Measurements from ENCODE around the gene ITGAE.

DNA sequence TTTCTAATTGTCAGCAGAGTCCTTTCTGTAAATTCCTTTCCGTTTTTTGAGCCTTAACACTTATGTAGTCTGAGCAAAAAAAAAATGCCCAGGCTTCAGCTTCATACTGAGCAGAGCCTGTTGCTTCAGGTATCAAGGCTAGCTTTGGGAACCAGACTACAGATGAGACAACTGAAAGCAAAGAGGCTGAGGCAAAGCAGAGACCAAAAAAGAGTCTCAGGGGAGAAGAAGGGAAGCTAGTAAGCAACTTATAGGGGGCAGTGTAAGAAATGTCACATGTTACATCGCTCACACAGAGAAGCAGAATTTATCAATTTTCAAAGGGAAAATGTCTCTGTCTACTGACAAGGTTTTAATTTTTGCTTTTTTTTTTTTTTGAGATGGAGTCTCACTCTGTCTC, 73.9 kb downstream of the ITGAE start:
- no peak for TF ChIP-seq GATA3 (IDR thresholded peaks at IDR 0.05; ENCODE audit: low read depth, low read length)
- no peak for TF ChIP-seq GATA2 (IDR thresholded peaks at IDR 0.05; ENCODE audit: low read depth, low read length)
